Fibroblast of lung (primary cell): ENCODE measurements around the gene MARVELD1. TPM values are rescaled to one million over a fixed set of nuclear protein-coding genes. Genes with fewer than 3 reads are reported as not detected.
A peak's percentile ranks its signal among the peaks of the same experiment; 100 is the strongest.

Experiments used
- DNase-seq, 2 donors: peaks; one replicate each; pipeline versions ENCODE4 v3.0.0 to v3.0.0-alpha.2; 2010; ENCODE audit warnings: low read depth in 2 of 2
- H2AFZ ChIP-seq: 2 replicates; pipeline ENCODE4 v1.5.1; 2012; ENCODE audit warnings: low read length, control low read depth, inconsistent platforms
- H3K27ac ChIP-seq: 2 replicates; pipeline ENCODE4 v1.5.1; 2011; ENCODE audit warnings: low read length, control low read depth; ENCODE audit not compliant: insufficient read depth
- H3K27me3 ChIP-seq: 2 replicates; pipeline ENCODE4 v1.5.1; 2011; ENCODE audit warnings: mild to moderate bottlenecking, low read length; ENCODE audit not compliant: control insufficient read depth, insufficient read depth
- H3K36me3 ChIP-seq: 2 replicates; pipeline ENCODE4 v1.5.1; 2011; ENCODE audit warnings: low read length; ENCODE audit not compliant: control insufficient read depth, insufficient read depth
- H3K4me1 ChIP-seq: 2 replicates; pipeline ENCODE4 v1.5.1; 2011; ENCODE audit warnings: low read length; ENCODE audit not compliant: control insufficient read depth, insufficient read depth; ENCODE audit errors: extremely low read depth
- H3K4me2 ChIP-seq: 2 replicates; pipeline ENCODE4 v1.5.1; 2011; ENCODE audit warnings: low read length, control low read depth; ENCODE audit not compliant: insufficient read depth; ENCODE audit errors: extremely low read depth
- H3K4me3 ChIP-seq, 4 experiments: fragments of 200-600 bp in 1 of 4; sonication (generic) in 1 of 4; replicated peaks in 1 of 4; 2 replicates each; pipeline ENCODE4 v1.5.1; 2011 to 2016; ENCODE audit warnings: low read length in 4 of 4, low read depth in 3 of 4, mild to moderate bottlenecking in 3 of 4, control low read depth in 2 of 4, inconsistent platforms in 1 of 4, mixed read lengths in 1 of 4; ENCODE audit not compliant: insufficient read depth in 1 of 4; ENCODE audit errors: control extremely low read depth in 1 of 4
- H3K79me2 ChIP-seq: 2 replicates; pipeline ENCODE4 v1.5.1; 2012; ENCODE audit warnings: mild to moderate bottlenecking, low read length, inconsistent platforms; ENCODE audit not compliant: control insufficient read depth, insufficient read depth
- H3K9ac ChIP-seq: 2 replicates; pipeline ENCODE4 v1.5.1; 2011; ENCODE audit warnings: mild to moderate bottlenecking, low read length, control low read depth; ENCODE audit not compliant: insufficient read depth
- H3K9me3 ChIP-seq: 2 replicates; pipeline ENCODE4 v1.5.1; 2012; ENCODE audit warnings: low read depth, low read length; ENCODE audit not compliant: control insufficient read depth, insufficient read depth
- H4K20me1 ChIP-seq: 2 replicates; pipeline ENCODE4 v1.5.1; 2011; ENCODE audit warnings: low read length; ENCODE audit not compliant: control insufficient read depth, insufficient read depth; ENCODE audit errors: extremely low read depth
- EZH2 ChIP-seq: IDR thresholded peaks from 2 replicates; pipeline ENCODE4 v1.5.1; 2012; ENCODE audit warnings: low read length, control low read depth, mild to moderate bottlenecking; ENCODE audit errors: missing control alignments
- polyA minus RNA-seq: library from RNA; depleted of rRNA, polyadenylated mRNA; stranded (reverse); fragments of >200 nt; gene quantifications from 2 replicates; pipeline ENCODE4 v1.2.3, GENCODE V29; 2011; ENCODE audit warnings: low replicate concordance
- polyA plus RNA-seq, 2 donors: library from polyadenylated mRNA; depleted of rRNA in 1 of 2; stranded (reverse) in 1 of 2; unstranded in 1 of 2; fragments of >200 nt; gene quantifications; 2 replicates each; pipeline ENCODE4 v1.2.1, GENCODE V29; 2011 to 2012; ENCODE audit warnings: missing spikeins in 1 of 2
- total RNA-seq: library from RNA; depleted of rRNA; stranded (reverse); fragments of >200 nt; gene quantifications from 2 replicates; pipeline ENCODE4 v1.2.1, GENCODE V29; 2014
- TF ChIP-seq, protein P1 (sequence below), 2 donors: IDR thresholded peaks in 1 of 2; conservative IDR thresholded peaks in 1 of 2; 1 replicate in 1 of 2; 2 replicates in 1 of 2; pipeline ENCODE4 v1.5.1; 2011 to 2012; ENCODE audit warnings: low read length in 2 of 2, control low read depth in 1 of 2, inconsistent platforms in 1 of 2, low read depth in 1 of 2, mild to moderate bottlenecking in 1 of 2

The MARVELD1 gene
- total RNA-seq (12.1 and 16.3 TPM in 2 replicates), polyA plus RNA-seq (106 and 132 TPM in 2 replicates), polyA minus RNA-seq (87.0 and 98.0 TPM in 2 replicates)
- polyA plus RNA-seq (2012), result 69.8 and 73.6 TPM in 2 replicates

DNA sequence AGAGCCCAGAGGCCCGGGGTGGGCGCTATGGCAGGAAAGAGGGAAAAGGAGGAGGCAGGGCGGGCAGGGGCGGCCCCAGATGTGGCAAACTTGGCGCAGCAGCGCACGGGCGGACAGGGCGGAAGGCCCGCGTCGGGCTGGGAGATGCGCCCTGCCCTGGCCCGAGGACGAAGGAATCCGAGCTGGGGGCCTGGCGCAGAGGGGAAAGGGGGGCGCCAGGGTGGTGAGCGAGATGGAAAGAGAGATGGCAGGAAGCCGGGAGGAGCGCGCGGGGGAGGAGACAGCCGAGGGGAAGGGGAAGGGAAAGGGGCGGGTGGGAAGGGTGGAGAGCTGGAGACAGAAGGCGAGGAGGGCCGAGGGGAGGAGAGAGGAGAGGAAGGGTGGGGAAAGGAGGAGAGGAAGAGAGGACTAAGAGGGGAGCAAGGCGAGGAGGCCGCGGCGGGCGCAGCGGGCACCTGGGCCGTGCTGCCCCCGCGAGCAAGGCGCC, at the start of gene MARVELD1:
Gene MARVELD1 (plus strand): TSS at position 392 of the 487 bp plus-strand sequence. CDS start 147 bp downstream, outside the sequence.
- H2AFZ ChIP-seq, result peak within 1 kb of the TSS; percentile 12
- H3K4me2 ChIP-seq, result peak within 1 kb of the TSS; percentile 90
- no peak for TF ChIP-seq EZH2
- TF ChIP-seq, protein P1, sequence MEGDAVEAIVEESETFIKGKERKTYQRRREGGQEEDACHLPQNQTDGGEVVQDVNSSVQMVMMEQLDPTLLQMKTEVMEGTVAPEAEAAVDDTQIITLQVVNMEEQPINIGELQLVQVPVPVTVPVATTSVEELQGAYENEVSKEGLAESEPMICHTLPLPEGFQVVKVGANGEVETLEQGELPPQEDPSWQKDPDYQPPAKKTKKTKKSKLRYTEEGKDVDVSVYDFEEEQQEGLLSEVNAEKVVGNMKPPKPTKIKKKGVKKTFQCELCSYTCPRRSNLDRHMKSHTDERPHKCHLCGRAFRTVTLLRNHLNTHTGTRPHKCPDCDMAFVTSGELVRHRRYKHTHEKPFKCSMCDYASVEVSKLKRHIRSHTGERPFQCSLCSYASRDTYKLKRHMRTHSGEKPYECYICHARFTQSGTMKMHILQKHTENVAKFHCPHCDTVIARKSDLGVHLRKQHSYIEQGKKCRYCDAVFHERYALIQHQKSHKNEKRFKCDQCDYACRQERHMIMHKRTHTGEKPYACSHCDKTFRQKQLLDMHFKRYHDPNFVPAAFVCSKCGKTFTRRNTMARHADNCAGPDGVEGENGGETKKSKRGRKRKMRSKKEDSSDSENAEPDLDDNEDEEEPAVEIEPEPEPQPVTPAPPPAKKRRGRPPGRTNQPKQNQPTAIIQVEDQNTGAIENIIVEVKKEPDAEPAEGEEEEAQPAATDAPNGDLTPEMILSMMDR (conservative IDR thresholded peaks at IDR 0.05 in 1 of 2, IDR thresholded peaks at IDR 0.05 in 1 of 2; ENCODE audit: low read depth in 1 of 2, low read length in 2 of 2), result no peak
- peak within 1 kb of the TSS; percentile 57 to 76 (median 75) for H3K4me3 ChIP-seq
- no peaks in the 10 kb centered on the region for H3K9me3 ChIP-seq
- H3K27ac ChIP-seq, result peak within 1 kb of the TSS; percentile 85
- H3K9ac ChIP-seq, result peak within 1 kb of the TSS; percentile 80
- H3K4me1 ChIP-seq, result peaks cover 23% of the 10 kb centered on the region
- H3K36me3 ChIP-seq, result peaks cover 7% of the 10 kb centered on the region
- H3K79me2 ChIP-seq, result peaks cover 34% of the 10 kb centered on the region
- no peaks in the 10 kb centered on the region for H4K20me1 ChIP-seq
- H3K27me3 ChIP-seq, result no peaks in the 10 kb centered on the region
- DNase-seq, result peak; percentile 83 to 87

DNA sequence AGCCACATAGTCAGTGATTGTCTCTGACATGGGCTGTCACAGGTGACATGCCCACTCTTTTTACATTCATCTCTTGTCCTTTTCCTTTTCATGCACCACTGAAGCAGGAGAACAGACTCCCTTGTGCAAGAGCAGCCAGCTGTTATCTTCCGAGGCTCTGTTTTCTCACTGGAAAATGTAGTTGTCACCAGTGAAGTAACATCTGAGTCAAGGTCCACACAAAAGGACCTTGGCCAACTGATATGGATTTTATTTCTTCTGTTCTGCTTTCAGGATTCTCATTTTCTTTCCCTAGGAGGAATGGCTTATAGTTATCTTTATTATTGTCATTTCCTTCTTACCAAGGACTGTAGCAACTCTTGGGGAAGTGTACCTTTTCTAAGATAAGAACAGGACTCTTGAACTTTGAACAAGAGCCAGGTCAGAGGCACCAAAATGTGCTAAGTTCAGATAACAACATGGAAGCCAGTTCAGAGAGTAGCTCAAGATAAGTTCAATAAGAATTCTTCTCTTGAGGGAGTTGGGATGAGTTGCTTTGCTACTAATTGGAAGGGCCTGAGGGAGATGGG, 49.2 kb upstream of the MARVELD1 start:
- Histone ChIP-seq H3K9ac (no peak overlapping the region), H4K20me1 (no peaks in the 10 kb centered on the region), H3K79me2 (no peaks in the 10 kb centered on the region), H3K4me2 (no peak overlapping the region), H3K27ac (no peak overlapping the region), H3K36me3 (peaks cover 10% of the 10 kb centered on the region), H3K9me3 (no peaks in the 10 kb centered on the region), H3K4me1 (peaks cover 2% of the 10 kb centered on the region), H2AFZ (no peak overlapping the region), H3K4me3 (no peak overlapping the region), H3K27me3 (no peaks in the 10 kb centered on the region)
- TF ChIP-seq, protein P1 (conservative IDR thresholded peaks at IDR 0.05 in 1 of 2, IDR thresholded peaks at IDR 0.05 in 1 of 2; ENCODE audit: low read depth in 1 of 2, low read length in 2 of 2), result no peak
- no peak for TF ChIP-seq EZH2
- DNase-seq, result no peak

DNA sequence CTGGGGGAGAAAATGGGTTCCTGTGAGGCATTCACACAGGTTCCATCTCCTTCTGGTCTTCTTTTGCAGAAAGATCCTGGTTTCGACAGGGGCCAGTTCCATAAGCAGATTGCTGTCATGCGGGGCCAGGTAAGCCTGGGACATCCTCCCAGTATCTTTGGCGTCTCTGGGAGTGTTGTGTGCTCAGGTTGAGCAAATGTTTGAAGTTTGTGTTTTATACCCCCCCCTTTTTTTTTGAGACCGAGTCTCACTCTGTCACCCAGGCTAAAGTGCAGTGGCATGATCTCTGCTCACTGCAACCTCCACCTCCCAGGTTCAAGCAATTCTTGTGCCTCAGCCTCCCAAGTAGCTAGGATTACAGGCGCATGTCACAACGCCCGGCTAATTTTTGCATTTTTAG, 46.5 kb upstream of the MARVELD1 start:
- no peak for DNase-seq
- TF ChIP-seq, protein P1 (conservative IDR thresholded peaks at IDR 0.05 in 1 of 2, IDR thresholded peaks at IDR 0.05 in 1 of 2; ENCODE audit: low read depth in 1 of 2, low read length in 2 of 2), result no peak
- no peak for TF ChIP-seq EZH2
- Histone ChIP-seq H4K20me1 (no peaks in the 10 kb centered on the region), H3K4me2 (no peak overlapping the region), H3K36me3 (peaks cover 13% of the 10 kb centered on the region), H3K4me1 (no peaks in the 10 kb centered on the region), H3K9ac (no peak overlapping the region), H3K9me3 (no peaks in the 10 kb centered on the region), H3K27ac (no peak overlapping the region), H2AFZ (no peak overlapping the region), H3K27me3 (no peaks in the 10 kb centered on the region), H3K4me3 (no peak overlapping the region), H3K79me2 (no peaks in the 10 kb centered on the region)
